ENCODE data around the gene MEFV. TPM values are rescaled to one million over a fixed set of nuclear protein-coding genes. Genes with fewer than 3 reads are reported as not detected.
"Not testable (repeated sequence)": the region's sequence is repeated elsewhere in the genome, so short reads cannot be mapped to it uniquely, and the experiment has no call there.

Gene MEFV
- polyA plus RNA-seq, 1 experiment: not detected

GRCh38 chr16:3198334-3199072 lies 57.9 kb downstream of the MEFV start:
- ChIA-PET CTCF (interaction anchor here (0.6 to 0.8 kb wide), 2 partner anchors 46 to 69 kb away, joined by 3 to 8 read pairs; no protein-coding TSS in a partner anchor), POLR2A (interaction anchor here (0.6 kb wide), 1 partner anchor 9 kb away, joined by 4 read pairs; no protein-coding TSS in a partner anchor)
- DNase-seq (ENCODE audit: low read depth, low spot score): no peak
- no peak overlapping the region for H3K27ac ChIP-seq (ENCODE audit: low read depth, low read length)
- H3K9me3 ChIP-seq (ENCODE audit: control insufficient read depth, insufficient read depth, low read length): peaks cover 3% of the 10 kb centered on the region
- TF ChIP-seq CTCF (IDR thresholded peaks at IDR 0.05; ENCODE audit: low read depth, low read length): no peak
- no peak overlapping the region for H3K4me3 ChIP-seq (ENCODE audit: low read depth, low read length)
- peaks cover 3% of the 10 kb centered on the region for H3K27me3 ChIP-seq (ENCODE audit: control insufficient read depth, insufficient read depth, low read length)

- H3K9me3 ChIP-seq (ENCODE audit: control insufficient read depth, insufficient read depth, low read length); H3K27me3 ChIP-seq (ENCODE audit: control insufficient read depth, insufficient read depth, low read length); POLR2A ChIA-PET; CTCF ChIA-PET; DNase-seq (ENCODE audit: low read depth, low spot score); H3K27ac ChIP-seq (ENCODE audit: low read depth, low read length); H3K4me3 ChIP-seq (ENCODE audit: low read depth, low read length): not testable (repeated sequence)
Measured at GRCh38 chr16:3197694-3198333, 58.6 kb downstream of the MEFV start.

GRCh38 chr16:3195975-3196374 lies 60.5 kb downstream of the MEFV start:
- ChIA-PET CTCF (no interaction called here), POLR2A (no interaction called here)
- TF ChIP-seq CTCF (IDR thresholded peaks at IDR 0.05; ENCODE audit: low read depth, low read length): no peak
- no peak overlapping the region for H3K4me3 ChIP-seq (ENCODE audit: low read depth, low read length)
- H3K27ac ChIP-seq (ENCODE audit: low read depth, low read length): no peak overlapping the region
- no peak for DNase-seq (ENCODE audit: low read depth, low spot score)
- peaks cover 18% of the 10 kb centered on the region for H3K9me3 ChIP-seq (ENCODE audit: control insufficient read depth, insufficient read depth, low read length)
- H3K27me3 ChIP-seq (ENCODE audit: control insufficient read depth, insufficient read depth, low read length): peaks cover 11% of the 10 kb centered on the region

GRCh38 chr16:3194792-3195191 lies 61.6 kb downstream of the MEFV start:
- ChIA-PET POLR2A (no interaction called here), CTCF (no interaction called here)
- no peak overlapping the region for H3K4me3 ChIP-seq (ENCODE audit: low read depth, low read length)
- H3K27me3 ChIP-seq (ENCODE audit: control insufficient read depth, insufficient read depth, low read length): peaks cover 18% of the 10 kb centered on the region
- peaks cover 18% of the 10 kb centered on the region for H3K9me3 ChIP-seq (ENCODE audit: control insufficient read depth, insufficient read depth, low read length)
- DNase-seq (ENCODE audit: low read depth, low spot score): no peak
- no peak overlapping the region for H3K27ac ChIP-seq (ENCODE audit: low read depth, low read length)
- TF ChIP-seq CTCF (IDR thresholded peaks at IDR 0.05; ENCODE audit: low read depth, low read length): no peak

- peaks cover 18% of the 10 kb centered on the region for H3K9me3 ChIP-seq (ENCODE audit: control insufficient read depth, insufficient read depth, low read length)
- H3K27ac ChIP-seq (ENCODE audit: low read depth, low read length): no peak overlapping the region
- H3K4me3 ChIP-seq (ENCODE audit: low read depth, low read length): no peak overlapping the region
- DNase-seq (ENCODE audit: low read depth, low spot score): no peak
- peaks cover 18% of the 10 kb centered on the region for H3K27me3 ChIP-seq (ENCODE audit: control insufficient read depth, insufficient read depth, low read length)
- TF ChIP-seq CTCF (IDR thresholded peaks at IDR 0.05; ENCODE audit: low read depth, low read length): no peak
- CTCF ChIA-PET: no interaction called here
- POLR2A ChIA-PET: no interaction called here
Measured at GRCh38 chr16:3193221-3194212, 62.9 kb downstream of the MEFV start.

Data from AG04450 (cell line).